ENCODE data around the gene COX6A2. TPM values are rescaled to one million over a fixed set of nuclear protein-coding genes. Genes with fewer than 3 reads are reported as not detected.

The COX6A2 gene
- polyA plus RNA-seq, 2 donors: 0.24 to 0.53 TPM

- no peaks in the 10 kb centered on the region for H3K4me1 ChIP-seq (ENCODE audit: control insufficient read depth in 2 of 2, insufficient read depth in 2 of 2, low read length in 1 of 2)
- 75 to 76% methylated on average over 11 of the region's 11 CpGs for WGBS, 2 donors
These were observed 26.7 kb downstream of the COX6A2 start for GRCh38 chr16:31401436-31401835.

GRCh38 chr16:31400191-31400590, 28.0 kb downstream of the COX6A2 start:
- peaks cover 0 to 7% of the 10 kb centered on the region in 2 donors for H3K9me3 ChIP-seq (ENCODE audit: control insufficient read depth in 2 of 2, insufficient read depth in 1 of 2, low read depth in 1 of 2, low read length in 1 of 2)
- H3K4me1 ChIP-seq (ENCODE audit: control insufficient read depth in 2 of 2, insufficient read depth in 2 of 2, low read length in 1 of 2): peaks cover 0 to 2% of the 10 kb centered on the region in 2 donors
- H3K27ac ChIP-seq (ENCODE audit: low read depth in 2 of 2, low read length in 1 of 2): no peak overlapping the region
- no peaks in the 10 kb centered on the region for H3K27me3 ChIP-seq (ENCODE audit: control insufficient read depth in 1 of 2, insufficient read depth in 2 of 2, low read length in 2 of 2)
- WGBS, 2 donors: 70 to 73% methylated on average over 2 of the region's 2 CpGs
- H3K36me3 ChIP-seq (ENCODE audit: control insufficient read depth in 2 of 2, insufficient read depth in 2 of 2, low read length in 1 of 2): no peaks in the 10 kb centered on the region
- H3K4me3 ChIP-seq (ENCODE audit: low read depth in 1 of 2, low read length in 2 of 2): no peak overlapping the region

More at GRCh38 chr16:31401436-31401835, 26.7 kb downstream of the COX6A2 start:
- no peak overlapping the region for H3K27ac ChIP-seq (ENCODE audit: low read depth in 2 of 2, low read length in 1 of 2)
- no peaks in the 10 kb centered on the region for H3K36me3 ChIP-seq (ENCODE audit: control insufficient read depth in 2 of 2, insufficient read depth in 2 of 2, low read length in 1 of 2)
- H3K9me3 ChIP-seq (ENCODE audit: control insufficient read depth in 2 of 2, insufficient read depth in 1 of 2, low read depth in 1 of 2, low read length in 1 of 2): peaks cover 0 to 7% of the 10 kb centered on the region in 2 donors
- H3K27me3 ChIP-seq (ENCODE audit: control insufficient read depth in 1 of 2, insufficient read depth in 2 of 2, low read length in 2 of 2): no peaks in the 10 kb centered on the region
- no peak overlapping the region for H3K4me3 ChIP-seq (ENCODE audit: low read depth in 1 of 2, low read length in 2 of 2)

GRCh38 chr16:31397701-31398100, 30.5 kb downstream of the COX6A2 start:
- no peaks in the 10 kb centered on the region for H3K27me3 ChIP-seq (ENCODE audit: control insufficient read depth in 1 of 2, insufficient read depth in 2 of 2, low read length in 2 of 2)
- H3K9me3 ChIP-seq (ENCODE audit: control insufficient read depth in 2 of 2, insufficient read depth in 1 of 2, low read depth in 1 of 2, low read length in 1 of 2): peaks cover 0 to 7% of the 10 kb centered on the region in 2 donors
- peaks cover 0 to 2% of the 10 kb centered on the region in 2 donors for H3K4me1 ChIP-seq (ENCODE audit: control insufficient read depth in 2 of 2, insufficient read depth in 2 of 2, low read length in 1 of 2)
- no peak overlapping the region for H3K27ac ChIP-seq (ENCODE audit: low read depth in 2 of 2, low read length in 1 of 2)
- H3K4me3 ChIP-seq (ENCODE audit: low read depth in 1 of 2, low read length in 2 of 2): no peak overlapping the region
- no peaks in the 10 kb centered on the region for H3K36me3 ChIP-seq (ENCODE audit: control insufficient read depth in 2 of 2, insufficient read depth in 2 of 2, low read length in 1 of 2)
- WGBS, 2 donors: 70 to 74% methylated on average over 8 to 9 of the region's 9 CpGs

GRCh38 chr16:31397096-31397660, 31.0 kb downstream of the COX6A2 start:
- H3K4me3 ChIP-seq (ENCODE audit: low read depth in 1 of 2, low read length in 2 of 2): no peak overlapping the region
- H3K27ac ChIP-seq (ENCODE audit: low read depth in 2 of 2, low read length in 1 of 2): no peak overlapping the region
- H3K27me3 ChIP-seq (ENCODE audit: control insufficient read depth in 1 of 2, insufficient read depth in 2 of 2, low read length in 2 of 2): no peaks in the 10 kb centered on the region
- H3K36me3 ChIP-seq (ENCODE audit: control insufficient read depth in 2 of 2, insufficient read depth in 2 of 2, low read length in 1 of 2): no peaks in the 10 kb centered on the region
- H3K4me1 ChIP-seq (ENCODE audit: control insufficient read depth in 2 of 2, insufficient read depth in 2 of 2, low read length in 1 of 2): peaks cover 0 to 2% of the 10 kb centered on the region in 2 donors
- H3K9me3 ChIP-seq (ENCODE audit: control insufficient read depth in 2 of 2, insufficient read depth in 1 of 2, low read depth in 1 of 2, low read length in 1 of 2): peaks cover 0 to 7% of the 10 kb centered on the region in 2 donors
- WGBS, 2 donors: 78 to 79% methylated on average over 18 of the region's 18 CpGs

GRCh38 chr16:31395647-31396046, 32.5 kb downstream of the COX6A2 start:
- Histone ChIP-seq H3K4me3 (ENCODE audit: low read depth in 1 of 2, low read length in 2 of 2) (no peak overlapping the region), H3K36me3 (ENCODE audit: control insufficient read depth in 2 of 2, insufficient read depth in 2 of 2, low read length in 1 of 2) (no peaks in the 10 kb centered on the region), H3K4me1 (ENCODE audit: control insufficient read depth in 2 of 2, insufficient read depth in 2 of 2, low read length in 1 of 2) (peaks cover 0 to 2% of the 10 kb centered on the region in 2 donors), H3K27ac (ENCODE audit: low read depth in 2 of 2, low read length in 1 of 2) (no peak overlapping the region), H3K27me3 (ENCODE audit: control insufficient read depth in 1 of 2, insufficient read depth in 2 of 2, low read length in 2 of 2) (no peaks in the 10 kb centered on the region), H3K9me3 (ENCODE audit: control insufficient read depth in 2 of 2, insufficient read depth in 1 of 2, low read depth in 1 of 2, low read length in 1 of 2) (peaks cover 0 to 7% of the 10 kb centered on the region in 2 donors)
- 59 to 78% methylated on average over 6 of the region's 6 CpGs for WGBS, 2 donors

- H3K27me3 ChIP-seq (ENCODE audit: control insufficient read depth in 1 of 2, insufficient read depth in 2 of 2, low read length in 2 of 2): no peaks in the 10 kb centered on the region
- H3K4me1 ChIP-seq (ENCODE audit: control insufficient read depth in 2 of 2, insufficient read depth in 2 of 2, low read length in 1 of 2): peaks cover 0 to 2% of the 10 kb centered on the region in 2 donors
- H3K4me3 ChIP-seq (ENCODE audit: low read depth in 1 of 2, low read length in 2 of 2): no peak within 1 kb of the TSS
- 65% methylated on average over 5 of the region's 5 CpGs for WGBS, 2 donors
- no peaks in the 10 kb centered on the region for H3K36me3 ChIP-seq (ENCODE audit: control insufficient read depth in 2 of 2, insufficient read depth in 2 of 2, low read length in 1 of 2)
- H3K9me3 ChIP-seq (ENCODE audit: control insufficient read depth in 2 of 2, insufficient read depth in 1 of 2, low read depth in 1 of 2, low read length in 1 of 2): no peaks in the 10 kb centered on the region
- no peak within 1 kb of the TSS for H3K27ac ChIP-seq (ENCODE audit: low read depth in 2 of 2, low read length in 1 of 2)
These were observed 35.1 kb downstream of the COX6A2 start, which contains the start of gene ITGAD for GRCh38 chr16:31393056-31393455. ITGAD (plus strand) TSS chr16:31393335; CDS start chr16:31393361, 26 bp downstream.

GRCh38 chr16:31390504-31391041, 37.6 kb downstream of the COX6A2 start:
- Histone ChIP-seq H3K9me3 (ENCODE audit: control insufficient read depth in 2 of 2, insufficient read depth in 1 of 2, low read depth in 1 of 2, low read length in 1 of 2) (no peaks in the 10 kb centered on the region), H3K4me3 (ENCODE audit: low read depth in 1 of 2, low read length in 2 of 2) (no peak overlapping the region), H3K36me3 (ENCODE audit: control insufficient read depth in 2 of 2, insufficient read depth in 2 of 2, low read length in 1 of 2) (no peaks in the 10 kb centered on the region), H3K27me3 (ENCODE audit: control insufficient read depth in 1 of 2, insufficient read depth in 2 of 2, low read length in 2 of 2) (no peaks in the 10 kb centered on the region), H3K4me1 (ENCODE audit: control insufficient read depth in 2 of 2, insufficient read depth in 2 of 2, low read length in 1 of 2) (peaks cover 2 to 4% of the 10 kb centered on the region in 2 donors), H3K27ac (ENCODE audit: low read depth in 2 of 2, low read length in 1 of 2) (no peak overlapping the region)
- 74 to 75% methylated on average over 6 of the region's 6 CpGs for WGBS, 2 donors

- Histone ChIP-seq H3K27ac (ENCODE audit: low read depth in 2 of 2, low read length in 1 of 2) (no peak overlapping the region), H3K36me3 (ENCODE audit: control insufficient read depth in 2 of 2, insufficient read depth in 2 of 2, low read length in 1 of 2) (no peaks in the 10 kb centered on the region), H3K4me3 (ENCODE audit: low read depth in 1 of 2, low read length in 2 of 2) (no peak overlapping the region), H3K9me3 (ENCODE audit: control insufficient read depth in 2 of 2, insufficient read depth in 1 of 2, low read depth in 1 of 2, low read length in 1 of 2) (no peaks in the 10 kb centered on the region), H3K4me1 (ENCODE audit: control insufficient read depth in 2 of 2, insufficient read depth in 2 of 2, low read length in 1 of 2) (peaks cover 2 to 4% of the 10 kb centered on the region in 2 donors), H3K27me3 (ENCODE audit: control insufficient read depth in 1 of 2, insufficient read depth in 2 of 2, low read length in 2 of 2) (no peaks in the 10 kb centered on the region)
- 70 to 73% methylated on average over 2 of the region's 2 CpGs for WGBS, 2 donors
These were observed 39.6 kb downstream of the COX6A2 start for GRCh38 chr16:31388535-31388934.

- no peaks in the 10 kb centered on the region for H3K36me3 ChIP-seq (ENCODE audit: control insufficient read depth in 2 of 2, insufficient read depth in 2 of 2, low read length in 1 of 2)
- peak overlapping the region; percentile 47 to 72 for H3K27ac ChIP-seq (ENCODE audit: low read depth in 2 of 2, low read length in 1 of 2)
- no peaks in the 10 kb centered on the region for H3K27me3 ChIP-seq (ENCODE audit: control insufficient read depth in 1 of 2, insufficient read depth in 2 of 2, low read length in 2 of 2)
- WGBS, 2 donors: 35 to 37% methylated on average over 6 of the region's 6 CpGs
- peaks cover 2 to 8% of the 10 kb centered on the region in 2 donors for H3K4me1 ChIP-seq (ENCODE audit: control insufficient read depth in 2 of 2, insufficient read depth in 2 of 2, low read length in 1 of 2)
- H3K4me3 ChIP-seq (ENCODE audit: low read depth in 1 of 2, low read length in 2 of 2): no peak overlapping the region
- no peaks in the 10 kb centered on the region for H3K9me3 ChIP-seq (ENCODE audit: control insufficient read depth in 2 of 2, insufficient read depth in 1 of 2, low read depth in 1 of 2, low read length in 1 of 2)
These were observed 41.8 kb downstream of the COX6A2 start for GRCh38 chr16:31386157-31386984.
